CD4-positive, alpha-beta T cell treated with Interleukin-6 for 4 hours (primary cell): ENCODE results near the gene ATP2B3.

ENCODE experiments used
- DNase-seq: peaks from one replicate; pipeline ENCODE4 v3.0.0-alpha.2; 2020; ENCODE audit warnings: mixed read lengths

ATP2B3 gene

DNA sequence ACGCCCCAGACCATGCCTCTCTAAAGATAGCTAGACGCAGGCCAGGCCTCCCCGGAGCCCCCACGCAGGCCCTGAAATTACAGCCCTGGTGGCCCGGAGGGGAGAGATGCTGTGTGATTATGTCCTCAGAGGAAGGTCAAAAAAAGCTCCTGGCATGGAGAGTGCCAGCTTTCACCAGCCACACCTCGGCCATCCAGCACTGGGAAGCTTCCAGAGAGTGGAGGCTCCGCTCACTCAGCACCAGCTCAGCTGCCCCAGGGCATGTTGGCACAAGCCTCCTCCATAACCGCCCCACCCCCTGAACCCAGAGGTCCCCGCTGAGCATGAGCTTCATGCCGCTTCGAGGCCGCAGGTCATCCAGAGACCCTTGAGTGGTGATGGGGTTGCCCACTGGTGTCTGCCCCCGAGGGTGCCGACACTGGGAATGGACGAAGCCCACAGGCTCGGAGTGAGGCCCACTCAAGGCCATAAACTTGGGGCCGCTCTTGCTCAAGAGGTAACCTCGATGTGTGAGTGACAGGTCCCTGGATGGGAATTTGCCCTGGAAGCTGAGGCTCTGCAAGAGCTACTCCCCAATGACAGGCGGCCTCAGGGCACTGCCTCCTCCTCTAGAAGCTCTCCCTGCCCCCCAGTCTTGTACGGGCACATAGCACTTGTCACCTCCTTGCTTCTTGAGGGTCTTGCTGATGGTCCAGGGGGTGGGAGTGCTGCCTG is 27.1 kb upstream of the ATP2B3 start:
- DNase-seq = no peak

DNA sequence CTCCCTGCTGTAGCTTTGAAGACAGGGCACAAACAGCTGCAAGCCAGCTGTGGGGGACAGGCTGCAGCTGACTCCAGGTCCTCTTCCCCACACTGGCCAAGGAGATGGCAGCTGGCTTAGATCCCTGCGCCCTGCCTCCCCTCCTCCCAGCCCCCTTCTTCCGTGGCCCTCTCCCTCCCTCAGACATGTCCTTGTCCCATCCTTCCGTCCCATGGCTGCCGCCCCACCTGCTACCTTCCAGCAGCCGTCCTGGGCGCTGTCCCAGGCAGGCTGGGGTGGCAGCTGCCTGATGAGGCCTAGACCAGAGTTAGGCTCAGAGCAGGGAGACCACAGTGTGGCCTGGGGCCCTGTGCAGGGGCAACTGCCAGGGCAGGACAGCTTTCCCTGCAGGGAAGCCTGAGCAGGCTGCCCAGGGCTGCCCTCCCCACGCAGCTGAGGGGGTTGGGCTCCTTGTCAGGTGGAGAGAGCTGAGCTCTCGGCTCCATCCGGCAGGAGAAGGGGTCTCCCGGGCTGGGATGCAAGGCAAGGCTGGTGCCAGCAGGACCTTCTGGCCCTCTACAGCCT is 26.0 kb upstream of the ATP2B3 start:
- no peak for DNase-seq

DNA sequence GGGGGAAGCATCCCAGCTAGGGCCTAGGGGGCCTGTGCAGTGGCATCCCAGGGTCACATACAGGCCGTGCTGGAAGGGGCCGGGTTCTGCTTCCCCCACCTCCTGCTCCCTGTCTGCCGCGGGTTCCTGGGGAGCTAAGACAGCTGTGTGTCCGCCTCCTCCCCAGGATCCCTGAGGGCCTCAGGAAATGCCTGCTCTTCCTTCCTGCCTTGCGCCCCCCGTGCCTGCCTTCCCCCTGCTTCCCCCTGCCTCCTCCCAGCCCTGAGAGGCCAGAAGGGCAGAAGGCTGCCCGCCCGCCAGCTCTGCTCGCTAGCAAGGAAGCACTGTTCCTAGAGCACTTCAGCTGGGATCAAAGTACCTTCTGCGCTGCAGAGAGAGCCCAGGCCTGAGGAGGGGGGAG is 25.5 kb upstream of the ATP2B3 start:
- DNase-seq = no peak

DNA sequence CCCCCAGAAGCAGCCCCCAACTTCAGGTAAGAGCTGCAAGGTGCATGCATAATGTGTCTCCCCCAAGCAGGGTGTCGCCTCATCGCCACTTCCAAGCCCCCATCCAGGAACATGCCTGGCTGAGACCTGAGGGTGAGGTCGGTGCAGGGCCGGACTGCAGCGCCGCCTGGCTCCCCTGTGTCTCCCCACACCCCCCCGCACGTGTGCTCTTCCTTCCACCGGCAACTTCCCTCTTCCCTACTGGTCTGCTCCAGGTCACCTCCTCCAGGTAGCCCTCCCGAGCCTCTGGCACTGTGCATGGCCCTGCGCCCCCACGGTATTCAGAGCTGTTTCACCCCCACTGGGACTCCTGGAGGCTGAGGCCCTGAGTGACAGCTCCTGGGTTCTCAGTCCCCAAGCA is 24.9 kb upstream of the ATP2B3 start:
- no peak for DNase-seq

DNA sequence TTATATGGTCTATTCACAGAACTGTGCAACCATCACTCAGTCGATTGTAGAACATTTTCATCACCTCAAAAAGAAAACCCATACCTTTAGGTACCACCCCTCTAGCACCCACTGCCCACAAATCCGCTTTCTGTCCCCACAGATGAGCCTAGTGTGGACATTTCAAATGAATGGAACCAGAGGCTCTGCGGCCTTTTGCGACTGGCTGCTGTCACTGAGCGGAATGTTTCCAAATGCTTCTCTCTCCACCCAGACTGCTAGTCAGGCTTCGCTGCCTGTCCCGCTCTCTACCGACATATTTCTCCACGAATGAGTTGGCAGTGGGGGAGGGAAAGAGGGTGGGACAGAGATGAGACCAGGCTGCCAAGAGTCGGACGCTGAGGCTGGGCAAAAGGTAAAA is 24.4 kb upstream of the ATP2B3 start:
- DNase-seq = no peak

DNA sequence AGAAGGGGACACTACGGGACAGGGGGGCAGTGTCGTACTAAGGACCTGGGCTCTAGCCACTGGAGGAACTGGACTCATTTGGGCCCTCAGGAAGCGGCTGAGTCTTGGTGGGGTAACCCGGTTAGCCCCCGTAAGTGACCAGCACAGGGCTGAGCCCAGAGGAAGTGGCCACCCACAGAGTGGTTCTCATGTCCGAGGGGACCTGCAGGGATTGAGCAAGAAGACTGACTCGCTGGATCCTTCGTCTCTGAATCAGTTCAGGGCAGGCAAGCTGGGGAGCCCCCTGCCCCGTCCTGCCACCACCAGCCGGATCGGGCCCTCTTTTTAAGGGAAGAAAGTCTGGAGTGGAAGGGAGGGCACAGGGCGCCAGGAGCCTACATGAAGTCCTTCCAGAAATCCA is 23.4 kb upstream of the ATP2B3 start:
- DNase-seq = no peak

DNA sequence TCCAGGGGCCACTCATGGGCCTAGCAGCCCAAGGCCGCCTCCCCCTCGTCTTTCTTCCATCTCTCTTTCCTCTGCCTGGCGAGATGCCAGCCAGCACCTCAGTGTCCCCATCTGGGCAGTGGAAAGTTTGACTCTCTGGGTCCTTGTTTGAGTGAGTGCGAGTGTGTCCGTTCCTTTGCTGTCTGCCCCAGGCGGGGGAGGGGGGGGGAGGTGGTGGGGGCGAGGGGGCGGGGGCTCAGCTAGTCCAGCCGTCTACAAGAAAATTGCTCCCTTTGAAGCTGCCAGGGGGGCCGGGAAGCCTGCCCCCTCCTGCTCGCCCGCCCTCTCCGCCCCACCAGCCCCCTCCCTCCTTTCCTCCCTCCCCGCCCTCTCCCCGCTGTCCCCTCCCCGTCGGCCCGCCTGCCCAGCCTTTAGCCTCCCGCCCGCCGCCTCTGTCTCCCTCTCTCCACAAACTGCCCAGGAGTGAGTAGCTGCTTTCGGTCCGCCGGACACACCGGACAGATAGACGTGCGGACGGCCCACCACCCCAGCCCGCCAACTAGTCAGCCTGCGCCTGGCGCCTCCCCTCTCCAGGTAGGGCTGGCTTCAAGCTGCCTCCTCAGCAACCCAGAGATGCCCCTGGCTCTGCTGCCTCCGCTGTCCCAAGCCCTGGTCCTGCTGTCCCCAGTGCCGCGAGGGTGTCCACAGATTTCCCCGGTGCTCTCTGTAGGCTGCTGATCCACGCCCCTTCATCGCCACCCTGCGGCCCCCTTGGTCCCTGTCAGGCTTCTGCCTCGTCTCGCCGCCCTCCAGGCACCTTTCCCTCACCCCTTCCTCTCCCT is 22.7 kb upstream of the ATP2B3 start, which contains the start of gene BGN:
TSS of gene BGN (plus strand) at position 440 of the 821 bp plus-strand sequence. CDS start 9,652 bp downstream, outside the sequence.
- peak; percentile 45 for DNase-seq

DNA sequence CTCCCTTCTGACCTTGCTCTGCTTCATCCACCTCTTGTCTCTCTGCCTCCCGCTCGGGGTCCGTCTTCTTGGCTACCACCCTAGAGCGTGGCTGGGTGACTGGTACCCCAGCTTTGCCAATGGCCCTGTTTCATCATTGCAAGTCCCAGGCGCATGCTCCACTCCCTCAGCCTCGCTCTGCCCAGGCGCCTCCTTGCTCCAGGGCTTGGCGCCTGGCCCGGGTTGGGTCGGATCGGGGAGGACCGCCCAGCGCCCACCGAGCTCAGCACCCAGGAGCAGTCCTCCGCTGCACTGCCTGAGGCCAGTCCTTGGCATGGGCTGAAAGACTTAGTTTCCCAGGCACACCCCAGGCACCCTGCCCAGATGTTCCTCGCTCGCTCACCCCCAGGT is 22.1 kb upstream of the ATP2B3 start:
- no peak for DNase-seq

DNA sequence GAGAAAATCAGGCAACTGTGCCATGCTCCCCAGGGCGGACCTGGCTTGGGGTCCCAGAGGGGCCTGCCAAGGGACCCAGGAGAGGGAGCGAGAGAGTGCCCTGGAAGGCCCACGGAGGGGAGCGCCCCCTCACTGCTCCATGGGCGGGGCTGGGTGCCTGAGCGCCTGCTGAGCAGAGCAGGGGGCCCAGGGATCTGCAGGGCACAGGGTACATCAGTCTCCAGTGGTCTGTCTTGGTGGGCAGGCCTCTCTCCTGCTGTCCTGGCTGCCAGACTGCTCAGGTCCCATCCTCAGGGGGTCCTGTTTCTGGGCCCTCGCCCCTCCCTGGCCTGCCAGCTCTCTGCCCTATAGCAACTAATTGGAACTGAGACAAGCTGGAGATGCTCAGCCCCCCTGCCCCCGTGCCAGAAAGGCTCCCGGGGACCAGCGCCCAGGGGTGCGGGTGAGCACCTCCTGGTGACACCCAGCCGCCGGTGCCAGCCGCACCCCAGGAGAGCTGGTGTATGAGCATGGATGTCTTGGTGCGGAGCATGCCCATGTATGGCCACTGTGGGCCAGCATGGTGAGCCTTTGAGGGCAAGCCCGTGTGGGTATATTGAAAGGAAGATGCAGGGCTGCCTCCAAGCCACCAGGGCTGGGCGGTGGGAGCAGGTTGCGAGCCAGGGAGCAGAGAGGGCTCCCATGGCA is 21.4 kb upstream of the ATP2B3 start:
- no peak for DNase-seq

DNA sequence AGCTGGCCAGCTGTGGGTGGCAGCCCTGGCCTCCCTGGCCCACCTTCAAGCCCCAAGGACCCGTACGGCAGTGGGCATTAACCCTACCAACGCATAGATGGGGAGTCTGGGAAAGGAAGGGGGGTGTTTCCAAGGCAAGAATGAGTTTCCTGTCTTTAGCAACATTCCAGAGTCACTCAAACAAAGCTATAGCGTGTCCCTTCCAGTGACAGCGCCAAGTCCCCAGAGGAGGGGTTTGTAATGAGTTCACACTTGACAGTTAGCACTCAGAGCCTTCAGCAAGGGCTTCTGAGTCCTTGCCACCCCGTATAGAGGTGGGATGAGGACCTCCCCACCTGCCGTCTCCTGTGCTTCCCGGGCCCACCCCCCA is 20.9 kb upstream of the ATP2B3 start:
- no peak for DNase-seq

DNA sequence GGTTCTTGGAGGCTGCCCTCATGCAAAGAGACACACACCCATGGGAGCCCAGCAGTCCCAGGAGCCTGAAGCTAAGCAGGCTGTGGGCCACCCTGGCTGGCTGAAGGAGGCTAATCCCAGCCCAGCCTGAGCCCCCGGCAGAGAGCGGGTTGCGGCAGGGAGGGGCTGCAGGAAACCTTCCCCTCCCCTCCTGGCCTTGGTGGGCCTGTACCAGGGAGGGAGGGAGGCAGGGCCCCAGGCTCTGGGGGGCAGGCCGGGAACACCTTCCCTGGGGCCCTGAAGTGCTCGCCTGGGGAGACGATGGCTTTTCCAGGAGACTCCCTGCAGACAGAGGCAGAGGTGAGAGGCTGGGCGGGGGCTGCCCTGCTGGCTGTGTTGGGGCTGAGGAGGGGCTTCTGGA is 19.0 kb upstream of the ATP2B3 start:
- no peak for DNase-seq

DNA sequence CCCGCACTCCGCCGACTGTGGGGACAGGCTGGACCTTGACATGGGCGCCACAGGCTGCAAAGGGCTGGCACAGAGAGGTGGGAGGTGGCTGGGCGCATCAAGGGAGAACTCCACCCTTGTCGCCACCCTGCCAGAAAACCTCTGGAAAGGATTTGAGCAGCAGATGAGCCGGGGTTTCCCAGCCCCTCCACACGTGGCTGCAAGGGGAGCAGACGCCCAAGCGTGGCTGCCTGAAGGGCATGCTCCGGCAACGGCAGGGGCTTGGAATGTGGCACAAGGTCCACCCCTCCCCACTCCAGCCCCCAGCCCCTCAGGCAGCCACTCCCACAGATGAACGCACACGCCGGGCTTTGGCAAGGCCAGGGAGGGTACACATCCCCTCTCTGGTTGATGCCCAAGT is 18.1 kb upstream of the ATP2B3 start:
- DNase-seq = no peak

DNA sequence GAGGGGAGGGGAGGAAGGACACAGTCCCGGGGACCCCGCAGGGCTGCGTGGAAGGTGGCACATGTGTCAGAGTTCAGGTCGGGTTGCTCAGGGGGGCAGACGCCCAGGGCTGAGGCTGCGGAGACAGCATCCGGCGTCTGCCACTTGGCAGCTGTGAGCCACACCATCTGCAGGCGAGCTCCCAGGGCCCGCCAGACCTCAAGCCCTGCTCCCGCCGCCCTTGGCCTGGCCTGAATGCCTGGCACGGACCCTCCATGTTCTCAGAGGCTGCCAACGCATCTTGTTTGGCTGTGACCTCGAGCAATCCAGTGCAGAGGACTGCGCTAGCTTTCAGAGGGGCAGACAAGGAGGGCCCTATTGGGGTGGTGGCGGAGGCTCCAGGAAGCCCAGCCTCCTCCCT is 17.6 kb upstream of the ATP2B3 start:
- no peak for DNase-seq

DNA sequence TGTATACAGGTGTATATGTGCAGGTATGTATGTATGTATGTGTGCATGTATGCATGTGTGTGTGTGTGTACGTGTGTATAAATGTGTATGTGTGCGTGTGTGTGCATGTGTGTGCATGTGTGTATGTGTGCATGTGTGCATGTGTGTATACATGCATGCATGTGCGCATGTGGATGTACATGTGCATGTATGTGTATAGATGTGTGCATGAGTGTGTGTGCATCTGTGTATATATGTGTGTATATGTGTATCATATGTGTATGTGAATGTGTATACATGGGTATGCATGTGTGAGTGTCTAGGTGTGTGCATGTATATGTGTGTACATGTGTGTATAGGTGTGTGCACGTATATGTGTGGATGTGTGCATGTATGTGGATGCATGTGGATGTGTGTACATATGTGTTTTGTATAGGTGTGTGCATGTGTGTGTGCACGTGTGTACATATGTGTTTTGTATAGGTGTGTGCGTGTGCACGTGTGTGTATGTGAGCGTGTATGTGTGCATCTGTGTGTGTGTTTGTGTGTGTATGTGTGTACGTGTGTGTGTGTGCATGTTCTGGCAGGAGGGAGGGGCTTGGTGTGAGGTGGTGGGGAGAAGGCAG is 16.7 kb upstream of the ATP2B3 start:
- no peak for DNase-seq

DNA sequence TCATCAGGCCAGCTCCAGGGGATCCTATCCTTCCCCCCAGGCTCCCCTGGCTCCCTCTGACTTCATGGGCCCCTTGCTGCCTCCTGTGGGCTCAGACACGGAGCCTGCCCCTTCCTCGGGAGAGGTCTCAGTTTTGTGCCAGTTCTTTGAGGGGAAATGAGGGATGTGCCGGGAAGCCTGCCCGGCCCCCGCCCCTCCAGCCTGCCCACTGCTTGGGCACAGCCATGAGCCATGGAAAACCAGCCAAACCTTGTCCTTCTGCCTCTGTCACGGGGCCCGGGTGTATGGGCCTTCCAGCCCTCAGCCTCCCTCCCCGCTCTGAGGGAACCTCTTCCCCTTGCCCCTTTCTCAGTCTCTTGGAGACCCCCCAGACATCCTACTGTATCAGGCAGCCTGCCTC is 15.9 kb upstream of the ATP2B3 start:
- DNase-seq = no peak

DNA sequence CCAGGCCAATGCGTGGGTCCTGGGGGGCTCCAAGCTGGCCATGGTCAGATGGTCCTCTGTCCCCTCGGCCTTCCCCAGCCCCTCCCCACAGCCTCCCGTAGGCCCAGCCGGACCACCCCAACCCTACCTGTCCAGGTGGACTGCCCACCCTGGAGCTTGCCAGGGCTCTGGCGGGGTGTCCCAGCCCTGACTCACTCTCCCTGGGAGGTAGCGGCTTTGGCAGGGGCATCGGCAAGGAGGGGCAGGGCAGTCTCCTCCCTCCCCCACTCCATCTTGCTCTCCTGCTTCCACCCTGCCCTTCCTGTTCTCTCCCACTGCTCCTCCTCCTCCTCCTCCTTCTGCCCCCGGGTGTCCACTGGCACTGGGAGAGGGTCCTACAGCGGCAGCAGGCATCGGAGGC is 15.3 kb upstream of the ATP2B3 start:
- DNase-seq = no peak

DNA sequence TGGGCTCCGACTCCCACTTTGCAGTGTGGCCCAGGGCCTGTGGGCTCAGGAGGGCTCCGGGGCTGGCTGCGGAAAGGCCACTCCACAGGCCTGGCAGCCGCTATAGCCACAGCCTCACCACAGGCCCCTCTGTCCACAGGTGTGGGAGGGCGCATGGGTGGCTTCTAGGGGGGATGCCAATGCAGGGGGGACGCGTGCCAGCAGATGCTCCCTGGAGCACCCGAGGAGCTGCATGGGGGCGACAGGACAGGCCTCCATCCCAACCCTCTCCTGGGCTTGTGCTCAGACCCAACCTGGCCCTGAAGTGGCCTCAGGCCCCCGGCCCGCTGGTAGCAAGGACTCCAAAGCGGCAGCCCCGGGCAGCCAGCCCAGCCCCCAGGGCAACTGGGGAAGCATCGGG is 14.6 kb upstream of the ATP2B3 start:
- DNase-seq = no peak

DNA sequence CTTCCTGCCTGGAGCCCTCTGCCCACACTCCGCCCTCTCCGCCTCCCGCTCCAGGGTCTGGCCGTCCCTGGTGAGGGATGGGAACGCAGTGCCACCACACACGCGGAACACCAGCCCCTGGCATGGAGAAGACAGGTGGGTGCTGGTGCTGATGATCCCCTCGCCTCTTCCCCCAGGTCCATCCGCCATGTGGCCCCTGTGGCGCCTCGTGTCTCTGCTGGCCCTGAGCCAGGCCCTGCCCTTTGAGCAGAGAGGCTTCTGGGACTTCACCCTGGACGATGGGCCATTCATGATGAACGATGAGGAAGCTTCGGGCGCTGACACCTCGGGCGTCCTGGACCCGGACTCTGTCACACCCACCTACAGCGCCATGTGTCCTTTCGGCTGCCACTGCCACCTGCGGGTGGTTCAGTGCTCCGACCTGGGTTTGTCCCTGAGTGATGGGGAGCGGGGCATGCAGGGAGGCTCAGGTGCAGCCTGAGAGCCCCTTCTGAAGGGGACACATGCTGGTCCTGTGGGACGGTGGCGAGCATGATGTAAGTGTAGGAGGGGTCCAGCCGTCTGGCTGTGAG is 12.9 kb upstream of the ATP2B3 start:
- no peak for DNase-seq

DNA sequence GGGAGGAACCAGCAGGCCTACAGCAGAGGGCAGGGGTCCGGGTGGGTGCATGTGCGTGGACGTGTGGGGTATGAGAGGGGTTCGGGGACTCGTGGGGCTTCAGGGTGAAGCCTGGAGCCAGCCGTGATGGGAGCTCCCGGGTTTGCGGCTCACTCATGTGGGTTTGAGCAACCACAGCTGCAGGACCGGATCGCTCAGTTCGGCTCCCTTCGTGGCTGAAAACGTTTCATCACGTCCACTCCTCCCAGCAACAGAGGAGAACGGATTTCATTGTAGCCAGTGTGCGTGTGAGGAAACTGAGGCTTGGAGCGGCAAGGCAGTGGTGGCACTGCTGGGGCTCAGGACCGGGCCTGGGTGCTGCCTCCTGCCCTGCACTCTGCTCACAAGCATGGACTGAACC is 12.1 kb upstream of the ATP2B3 start:
- no peak for DNase-seq

DNA sequence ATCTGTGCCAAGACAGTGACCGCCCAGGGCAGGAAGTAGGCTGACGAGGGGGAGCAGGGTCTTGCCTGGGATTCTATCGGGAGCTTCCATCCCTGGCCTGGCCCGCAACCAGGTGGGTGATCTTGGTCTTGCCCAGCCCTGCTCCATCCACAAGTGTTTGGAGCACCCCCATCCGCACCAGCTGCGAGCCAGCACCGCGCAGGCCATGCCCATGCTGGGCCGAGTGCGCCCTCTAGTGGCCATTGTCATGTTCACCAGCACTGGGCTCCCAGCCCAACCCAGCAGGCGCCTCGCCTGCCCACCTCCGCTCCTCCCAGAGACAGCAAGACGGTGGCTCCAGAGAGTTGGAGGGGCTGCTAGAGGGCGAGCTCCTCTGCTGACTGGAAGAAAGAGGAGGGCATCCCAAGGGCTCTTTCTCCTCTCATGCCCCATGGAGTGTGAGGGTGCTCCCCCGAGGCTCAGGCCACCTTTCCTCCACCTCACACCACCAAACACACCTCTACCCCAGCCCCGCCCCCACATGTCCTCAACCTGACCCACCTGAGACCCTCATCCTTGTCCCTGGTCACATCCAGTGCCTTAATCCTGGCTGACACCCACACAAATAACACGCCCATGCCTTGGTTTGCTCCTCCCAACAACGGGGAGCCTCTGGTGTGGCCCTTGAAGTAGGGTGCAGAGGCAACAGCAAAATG is 9.8 kb upstream of the ATP2B3 start:
- peak; percentile 88 for DNase-seq

DNA sequence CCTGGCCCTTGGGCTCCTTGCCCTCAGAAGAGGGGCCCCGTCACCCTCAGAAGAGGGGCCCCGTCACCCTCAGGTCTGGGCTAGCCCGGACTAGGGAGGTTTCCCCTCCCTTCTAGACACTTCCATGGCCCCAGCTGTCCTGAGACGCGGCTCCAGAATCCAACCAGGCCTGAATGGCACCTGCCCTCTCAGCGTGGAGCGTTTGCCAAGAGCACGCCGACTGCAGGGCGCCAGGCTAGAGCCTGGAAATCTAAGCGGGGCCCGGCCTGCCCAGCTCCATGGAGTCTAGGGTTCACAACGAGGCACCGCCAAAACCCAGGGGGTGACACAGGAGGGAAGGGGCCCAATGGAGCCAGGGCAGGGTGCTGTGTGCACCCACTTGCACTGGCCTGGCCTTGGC is 7.8 kb upstream of the ATP2B3 start:
- no peak for DNase-seq

DNA sequence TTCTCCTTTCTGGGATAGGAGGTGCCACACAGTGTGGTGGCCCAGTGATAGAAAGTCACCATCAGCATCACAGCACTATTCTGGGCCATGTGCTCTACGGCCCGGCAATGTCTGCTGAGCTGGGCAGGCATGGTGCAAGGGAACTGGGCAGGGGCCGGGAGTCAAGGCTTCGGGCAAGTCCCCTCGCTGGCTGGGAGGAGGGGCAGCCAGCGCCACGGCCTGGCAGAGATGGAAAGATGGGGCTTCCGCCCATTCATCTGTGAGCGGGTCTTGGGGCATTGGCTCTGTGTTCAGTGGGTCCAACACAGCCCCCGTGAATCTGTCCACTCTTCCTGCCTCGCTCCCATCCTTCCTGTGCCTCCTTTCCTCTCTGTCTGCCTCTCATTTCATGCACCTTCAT is 7.1 kb upstream of the ATP2B3 start:
- DNase-seq = no peak
